Vagina (tissue), 2 donors: ENCODE measurements around the gene AMZ2.

Source experiments
- POLR2A ChIP-seq, 2 donors: fragments of 450-650 bp; IDR thresholded peaks; one replicate each; pipeline ENCODE4 v1.6.1; 2017; ENCODE audit warnings: antibody characterized with exemption in 2 of 2, mild to moderate bottlenecking in 2 of 2, moderate library complexity in 2 of 2
- TF ChIP-seq, protein P1 (sequence below), 3 experiments: fragments of 450-650 bp in 2 of 3; fragments of 200-600 bp in 1 of 3; sonication (generic) in 1 of 3; IDR thresholded peaks; one replicate each; pipeline ENCODE4 v1.5.1; 2017 to 2019; ENCODE audit warnings: antibody characterized with exemption in 3 of 3, mild to moderate bottlenecking in 2 of 3, moderate library complexity in 2 of 3

DNA sequence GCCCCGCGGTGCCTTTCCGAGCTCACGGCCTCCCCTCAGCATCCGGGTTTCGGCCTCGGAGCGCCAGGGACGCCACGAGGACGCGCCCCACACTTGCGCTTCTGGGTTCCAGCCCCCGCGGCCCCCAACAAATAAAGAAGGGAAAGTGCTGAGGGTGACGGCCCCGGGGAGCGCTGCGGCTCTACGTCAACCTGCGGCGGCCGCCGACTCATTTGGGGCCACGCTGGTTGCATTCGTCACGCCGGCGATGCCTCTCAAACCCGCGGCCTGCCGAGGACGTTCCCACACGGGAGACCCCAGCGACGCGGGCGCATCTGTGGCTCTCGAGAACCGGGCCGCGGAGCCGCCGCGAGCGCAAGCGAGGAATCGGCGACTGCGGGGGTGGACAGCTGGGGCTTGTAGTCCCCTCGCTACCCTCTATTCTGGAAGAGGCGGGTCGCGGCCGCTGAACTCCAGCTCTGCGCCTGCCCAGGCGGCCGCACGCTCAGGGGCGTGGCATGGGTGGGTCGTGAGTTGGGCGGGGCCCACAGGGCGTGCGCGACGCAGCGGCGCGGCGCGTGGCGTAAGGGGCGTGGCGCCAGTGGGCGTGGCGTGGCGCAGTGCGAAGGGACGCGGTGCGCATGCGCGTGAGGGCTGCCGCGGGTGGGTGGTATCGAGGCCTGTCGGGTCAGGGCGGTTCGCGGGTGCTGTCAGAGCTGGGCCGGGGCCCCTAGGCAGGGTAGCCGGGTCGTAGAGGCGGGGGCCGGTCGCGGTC, at the start of gene AMZ2:
- TF ChIP-seq, protein P1, sequence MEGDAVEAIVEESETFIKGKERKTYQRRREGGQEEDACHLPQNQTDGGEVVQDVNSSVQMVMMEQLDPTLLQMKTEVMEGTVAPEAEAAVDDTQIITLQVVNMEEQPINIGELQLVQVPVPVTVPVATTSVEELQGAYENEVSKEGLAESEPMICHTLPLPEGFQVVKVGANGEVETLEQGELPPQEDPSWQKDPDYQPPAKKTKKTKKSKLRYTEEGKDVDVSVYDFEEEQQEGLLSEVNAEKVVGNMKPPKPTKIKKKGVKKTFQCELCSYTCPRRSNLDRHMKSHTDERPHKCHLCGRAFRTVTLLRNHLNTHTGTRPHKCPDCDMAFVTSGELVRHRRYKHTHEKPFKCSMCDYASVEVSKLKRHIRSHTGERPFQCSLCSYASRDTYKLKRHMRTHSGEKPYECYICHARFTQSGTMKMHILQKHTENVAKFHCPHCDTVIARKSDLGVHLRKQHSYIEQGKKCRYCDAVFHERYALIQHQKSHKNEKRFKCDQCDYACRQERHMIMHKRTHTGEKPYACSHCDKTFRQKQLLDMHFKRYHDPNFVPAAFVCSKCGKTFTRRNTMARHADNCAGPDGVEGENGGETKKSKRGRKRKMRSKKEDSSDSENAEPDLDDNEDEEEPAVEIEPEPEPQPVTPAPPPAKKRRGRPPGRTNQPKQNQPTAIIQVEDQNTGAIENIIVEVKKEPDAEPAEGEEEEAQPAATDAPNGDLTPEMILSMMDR (IDR thresholded peaks at IDR 0.05): peak in 1 of 3 experiments; percentile 13
- TF ChIP-seq POLR2A (IDR thresholded peaks at IDR 0.05): peak; percentile 87 to 91
